ENCODE results near the gene SCFD1. TPM values are rescaled to one million over a fixed set of nuclear protein-coding genes. Genes with fewer than 3 reads are reported as not detected.

The SCFD1 gene
- total and polyA plus RNA-seq, 8 donors, result 74.5 to 99.2 (median 88.7) TPM

DNA sequence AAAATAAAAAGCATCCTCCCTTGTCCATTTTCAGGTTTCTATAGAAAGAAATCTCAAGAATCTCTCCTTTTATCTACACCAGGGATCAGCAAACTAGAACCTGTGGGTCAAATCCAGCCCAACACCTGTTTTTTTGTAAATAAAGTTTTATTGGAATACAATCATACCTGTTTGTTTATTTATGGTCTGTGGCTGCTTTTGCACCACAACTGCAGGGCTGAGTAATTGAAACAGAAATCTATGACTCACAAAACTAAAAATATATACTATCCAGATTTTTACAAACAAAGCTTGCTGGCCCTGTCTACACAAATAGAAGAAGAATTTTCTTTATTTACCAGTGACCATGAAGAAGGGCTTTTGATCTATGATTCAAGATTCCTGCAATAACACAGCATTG lies 157.1 kb downstream of the SCFD1 start:
- DNase-seq (no peak), ATAC-seq (no peak)
- Histone ChIP-seq H3K36me3 (no peaks in the 10 kb centered on the region), H3K4me1 (no peaks in the 10 kb centered on the region), H3K27ac (no peak overlapping the region), H3K27me3 (no peaks in the 10 kb centered on the region), H3K4me3 (no peak overlapping the region), H3K9me3 (no peaks in the 10 kb centered on the region)
- intact Hi-C loops (cut with DNase I), result no loop called here
- TF ChIP-seq, protein P1, sequence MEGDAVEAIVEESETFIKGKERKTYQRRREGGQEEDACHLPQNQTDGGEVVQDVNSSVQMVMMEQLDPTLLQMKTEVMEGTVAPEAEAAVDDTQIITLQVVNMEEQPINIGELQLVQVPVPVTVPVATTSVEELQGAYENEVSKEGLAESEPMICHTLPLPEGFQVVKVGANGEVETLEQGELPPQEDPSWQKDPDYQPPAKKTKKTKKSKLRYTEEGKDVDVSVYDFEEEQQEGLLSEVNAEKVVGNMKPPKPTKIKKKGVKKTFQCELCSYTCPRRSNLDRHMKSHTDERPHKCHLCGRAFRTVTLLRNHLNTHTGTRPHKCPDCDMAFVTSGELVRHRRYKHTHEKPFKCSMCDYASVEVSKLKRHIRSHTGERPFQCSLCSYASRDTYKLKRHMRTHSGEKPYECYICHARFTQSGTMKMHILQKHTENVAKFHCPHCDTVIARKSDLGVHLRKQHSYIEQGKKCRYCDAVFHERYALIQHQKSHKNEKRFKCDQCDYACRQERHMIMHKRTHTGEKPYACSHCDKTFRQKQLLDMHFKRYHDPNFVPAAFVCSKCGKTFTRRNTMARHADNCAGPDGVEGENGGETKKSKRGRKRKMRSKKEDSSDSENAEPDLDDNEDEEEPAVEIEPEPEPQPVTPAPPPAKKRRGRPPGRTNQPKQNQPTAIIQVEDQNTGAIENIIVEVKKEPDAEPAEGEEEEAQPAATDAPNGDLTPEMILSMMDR (IDR thresholded peaks at IDR 0.05), result no peak

Other genes starting within 250 kb of the SCFD1 start
- gene G2E3, start 63.2 kb upstream of the SCFD1 start, total RNA-seq, result 10 to 100 TPM; 16.8 to 17.5 TPM
- gene G2E3, start 63.2 kb upstream of the SCFD1 start, polyA plus RNA-seq (ENCODE audit: insufficient read length in 6 of 6), result 10 to 100 TPM; 28.6 to 39.4 (median 34.2) TPM

All from left lung (tissue), 10 donors.